ENCODE data around the gene LSM3.

DNA sequence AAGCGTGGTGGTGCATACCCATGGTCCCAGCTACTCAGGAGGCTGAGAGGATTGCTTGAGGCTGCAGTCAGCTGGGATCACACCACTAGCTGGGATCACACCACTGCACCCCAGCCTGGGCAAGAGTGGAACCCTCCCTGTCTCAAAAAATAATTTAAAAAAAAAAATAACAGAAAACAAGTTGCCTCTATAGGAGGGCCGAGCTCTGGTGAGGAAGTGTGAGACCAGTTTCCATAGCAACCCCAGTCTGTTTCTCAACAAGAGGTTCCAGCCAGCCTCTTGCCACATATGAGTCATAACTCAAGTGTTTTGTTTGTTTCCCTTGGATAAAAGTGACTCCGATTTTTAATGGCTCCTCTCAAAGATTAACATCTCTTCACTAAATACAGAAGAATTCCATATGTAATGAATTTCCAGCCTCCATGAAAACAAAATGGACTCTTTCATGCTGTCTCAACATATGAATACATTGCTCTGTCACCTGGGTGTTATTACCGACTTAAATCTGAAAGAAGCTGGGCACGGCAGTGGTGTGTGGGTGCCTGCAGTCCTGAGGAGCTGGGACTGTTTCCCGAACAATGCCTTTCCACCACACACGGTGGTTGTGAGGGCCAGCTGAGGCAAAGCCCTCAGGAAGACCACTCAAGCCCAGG is 34.1 kb upstream of the LSM3 start:
- TF ChIP-seq CTCF (IDR thresholded peaks at IDR 0.05) (no peak), POLR2A (IDR thresholded peaks at IDR 0.05) (no peak), EP300 (IDR thresholded peaks at IDR 0.05) (no peak), POLR2AphosphoS5 (IDR thresholded peaks at IDR 0.05) (peak; percentile 91)

All from gastroesophageal sphincter (tissue), 3 donors.